A673 (cell line): Measurements from ENCODE around the gene ME3. TPM values are rescaled to one million over a fixed set of nuclear protein-coding genes. Genes with fewer than 3 reads are reported as not detected.

Experiments used
- BruUV-seq: library from RNA; stranded (reverse); fragments of 400-500 nt; replicated peaks from 2 replicates; lab custom pipeline; 2021; lab: Mats Ljungman, UMichigan
- CTCF ChIA-PET: fragments of 300-600 bp; sonication (Branson Sonifier 250); formaldehyde crosslinking; loops from one replicate; lab custom pipeline; 2022; ENCODE audit warnings: antibody characterized with exemption; lab: Charles Lee
- POLR2A ChIA-PET: fragments of 300-600 bp; sonication (Branson Sonifier 250); formaldehyde crosslinking; loops from one replicate; lab custom pipeline; 2022; ENCODE audit warnings: antibody characterized with exemption; ENCODE audit not compliant: low non-redundant PET; lab: Charles Lee
- DNase-seq: peaks from one replicate; pipeline ENCODE4 v3.0.0-alpha.2; 2015; ENCODE audit warnings: low spot score
- H3K27ac ChIP-seq: fragments of 200-600 bp; sonication (generic); 2 replicates; pipeline ENCODE4 v1.5.1; 2016; ENCODE audit warnings: mixed run types, low read depth, mild to moderate bottlenecking, mixed read lengths, antibody characterized with exemption, low read length; ENCODE audit not compliant: poor library complexity, severe bottlenecking
- H3K27me3 ChIP-seq: fragments of 200-600 bp; sonication (generic); replicated peaks from 2 replicates; pipeline ENCODE4 v1.6.1; 2017; ENCODE audit warnings: mixed run types, low read depth, mild to moderate bottlenecking, mixed read lengths, antibody characterized with exemption, low read length; ENCODE audit not compliant: insufficient read depth, poor library complexity
- H3K36me3 ChIP-seq: fragments of 200-600 bp; sonication (generic); 2 replicates; pipeline ENCODE4 v1.6.1; 2016; ENCODE audit warnings: mixed run types, mild to moderate bottlenecking, mixed read lengths, antibody characterized with exemption, low read length; ENCODE audit not compliant: insufficient read depth, poor library complexity, severe bottlenecking
- H3K4me1 ChIP-seq: fragments of 200-600 bp; sonication (generic); 2 replicates; pipeline ENCODE4 v1.6.1; 2017; ENCODE audit warnings: mixed run types, mild to moderate bottlenecking, mixed read lengths, antibody characterized with exemption, low read length; ENCODE audit not compliant: insufficient read depth, poor library complexity, severe bottlenecking
- H3K4me3 ChIP-seq: fragments of 200-600 bp; sonication (generic); 2 replicates; pipeline ENCODE4 v1.5.1; 2016; ENCODE audit warnings: low read depth, mixed run types, mild to moderate bottlenecking, mixed read lengths, low read length; ENCODE audit not compliant: poor library complexity, severe bottlenecking
- H3K9me3 ChIP-seq: fragments of 200-600 bp; sonication (generic); 2 replicates; pipeline ENCODE4 v1.6.1; 2016; ENCODE audit warnings: mixed run types, low read depth, mild to moderate bottlenecking, mixed read lengths, antibody characterized with exemption, low read length; ENCODE audit not compliant: poor library complexity, severe bottlenecking
- EZH2 ChIP-seq: fragments of 200-600 bp; sonication (generic); IDR thresholded peaks from 2 replicates; pipeline ENCODE4 v1.6.1; 2017; ENCODE audit warnings: borderline replicate concordance, low read depth, mild to moderate bottlenecking, mixed read lengths, antibody characterized with exemption, low read length; ENCODE audit not compliant: poor library complexity, severe bottlenecking
- intact Hi-C: fragments of 100-400 bp; cut with micrococcal nuclease; formaldehyde crosslinking; loops from one replicate; pipeline ENCODE4 v1.10.0; 2022; ENCODE audit not compliant: unreplicated experiment
- total RNA-seq: library from RNA; stranded (reverse); gene quantifications from 2 replicates; pipeline ENCODE4 v1.2.3, GENCODE V29; 2021
- TF ChIP-seq, protein P1 (sequence below): fragments of 300-800, 200-600 bp; sonication (generic); conservative IDR thresholded peaks from 2 replicates; pipeline ENCODE4 v1.5.1; 2017; ENCODE audit warnings: low read depth, mild to moderate bottlenecking, antibody characterized with exemption, low read length, moderate library complexity, mixed read lengths

Gene ME3
- total RNA-seq, 1 experiment from 2014 or later: 7.6 TPM

DNA sequence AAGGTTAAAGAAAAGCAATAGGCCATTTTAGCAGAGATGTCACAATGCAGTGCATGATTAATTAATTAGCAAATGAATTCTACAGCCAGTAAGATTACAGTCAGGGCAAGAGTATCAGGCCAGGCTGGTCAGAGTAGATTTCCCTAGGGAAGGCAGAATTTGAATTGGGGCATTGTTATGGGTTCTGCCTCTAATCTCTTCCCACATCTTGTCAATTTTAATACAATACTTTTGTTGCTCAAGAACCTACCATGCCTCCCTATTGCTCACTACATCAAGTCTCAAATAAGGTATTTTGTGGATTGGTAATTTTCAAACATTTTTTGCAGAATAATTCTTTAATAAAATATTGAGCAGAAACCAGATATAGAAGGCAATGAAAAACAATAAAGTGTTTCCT lies 194.1 kb downstream of the ME3 start:
- Histone ChIP-seq H3K9me3 (no peaks in the 10 kb centered on the region), H3K36me3 (no peaks in the 10 kb centered on the region), H3K27ac (no peak overlapping the region), H3K4me3 (no peak overlapping the region), H3K27me3 (no peaks in the 10 kb centered on the region), H3K4me1 (no peaks in the 10 kb centered on the region)
- intact Hi-C loops: no loop called here
- TF ChIP-seq, protein P1, sequence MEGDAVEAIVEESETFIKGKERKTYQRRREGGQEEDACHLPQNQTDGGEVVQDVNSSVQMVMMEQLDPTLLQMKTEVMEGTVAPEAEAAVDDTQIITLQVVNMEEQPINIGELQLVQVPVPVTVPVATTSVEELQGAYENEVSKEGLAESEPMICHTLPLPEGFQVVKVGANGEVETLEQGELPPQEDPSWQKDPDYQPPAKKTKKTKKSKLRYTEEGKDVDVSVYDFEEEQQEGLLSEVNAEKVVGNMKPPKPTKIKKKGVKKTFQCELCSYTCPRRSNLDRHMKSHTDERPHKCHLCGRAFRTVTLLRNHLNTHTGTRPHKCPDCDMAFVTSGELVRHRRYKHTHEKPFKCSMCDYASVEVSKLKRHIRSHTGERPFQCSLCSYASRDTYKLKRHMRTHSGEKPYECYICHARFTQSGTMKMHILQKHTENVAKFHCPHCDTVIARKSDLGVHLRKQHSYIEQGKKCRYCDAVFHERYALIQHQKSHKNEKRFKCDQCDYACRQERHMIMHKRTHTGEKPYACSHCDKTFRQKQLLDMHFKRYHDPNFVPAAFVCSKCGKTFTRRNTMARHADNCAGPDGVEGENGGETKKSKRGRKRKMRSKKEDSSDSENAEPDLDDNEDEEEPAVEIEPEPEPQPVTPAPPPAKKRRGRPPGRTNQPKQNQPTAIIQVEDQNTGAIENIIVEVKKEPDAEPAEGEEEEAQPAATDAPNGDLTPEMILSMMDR: no peak
- TF ChIP-seq EZH2: no peak
- CTCF ChIA-PET: interaction anchor here (0.6 kb wide), 1 partner anchor 733 kb away, joined by 9 read pairs; no protein-coding TSS in a partner anchor
- POLR2A ChIA-PET: no interaction called here
- DNase-seq: no peak
- no TSS peak for BruUV-seq

DNA sequence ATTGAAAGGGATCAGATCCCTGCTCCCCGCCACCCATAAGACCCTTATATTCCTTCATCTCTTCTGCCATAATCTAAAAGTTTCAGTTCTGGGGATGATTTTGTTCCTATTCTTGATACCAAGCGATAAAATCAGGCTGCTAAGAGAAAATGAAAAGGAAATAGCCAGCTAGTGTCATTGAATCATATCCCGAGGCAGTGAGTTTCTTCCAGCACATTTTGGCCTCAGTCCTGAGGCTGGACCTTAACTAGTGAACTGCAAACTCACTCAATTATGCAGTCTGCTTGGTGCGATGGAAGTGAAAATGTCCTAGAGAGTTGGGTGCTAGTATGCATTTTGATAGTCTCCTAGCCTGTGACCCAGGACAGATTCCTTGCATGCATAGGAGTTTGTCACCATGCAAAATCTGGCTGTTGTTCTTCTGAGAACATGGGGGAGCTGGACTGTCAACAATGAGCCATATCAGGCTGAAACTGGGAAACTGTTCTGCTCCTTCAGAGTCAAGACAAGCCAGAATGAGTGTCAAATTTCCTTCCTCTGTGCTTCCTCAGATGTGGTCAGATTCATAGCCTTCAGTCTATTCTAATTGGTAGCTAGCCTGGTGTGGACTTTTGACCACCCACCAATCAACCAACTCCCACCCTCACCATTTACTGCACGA lies 194.8 kb downstream of the ME3 start:
- POLR2A ChIA-PET: no interaction called here
- Histone ChIP-seq H3K9me3 (no peaks in the 10 kb centered on the region), H3K27me3 (no peaks in the 10 kb centered on the region), H3K27ac (no peak overlapping the region), H3K36me3 (no peaks in the 10 kb centered on the region), H3K4me3 (no peak overlapping the region), H3K4me1 (no peaks in the 10 kb centered on the region)
- DNase-seq: no peak
- CTCF ChIA-PET: no interaction called here
- TF ChIP-seq, protein P1: no peak
- no peak for TF ChIP-seq EZH2
- intact Hi-C loops: no loop called here
- BruUV-seq: no TSS peak

DNA sequence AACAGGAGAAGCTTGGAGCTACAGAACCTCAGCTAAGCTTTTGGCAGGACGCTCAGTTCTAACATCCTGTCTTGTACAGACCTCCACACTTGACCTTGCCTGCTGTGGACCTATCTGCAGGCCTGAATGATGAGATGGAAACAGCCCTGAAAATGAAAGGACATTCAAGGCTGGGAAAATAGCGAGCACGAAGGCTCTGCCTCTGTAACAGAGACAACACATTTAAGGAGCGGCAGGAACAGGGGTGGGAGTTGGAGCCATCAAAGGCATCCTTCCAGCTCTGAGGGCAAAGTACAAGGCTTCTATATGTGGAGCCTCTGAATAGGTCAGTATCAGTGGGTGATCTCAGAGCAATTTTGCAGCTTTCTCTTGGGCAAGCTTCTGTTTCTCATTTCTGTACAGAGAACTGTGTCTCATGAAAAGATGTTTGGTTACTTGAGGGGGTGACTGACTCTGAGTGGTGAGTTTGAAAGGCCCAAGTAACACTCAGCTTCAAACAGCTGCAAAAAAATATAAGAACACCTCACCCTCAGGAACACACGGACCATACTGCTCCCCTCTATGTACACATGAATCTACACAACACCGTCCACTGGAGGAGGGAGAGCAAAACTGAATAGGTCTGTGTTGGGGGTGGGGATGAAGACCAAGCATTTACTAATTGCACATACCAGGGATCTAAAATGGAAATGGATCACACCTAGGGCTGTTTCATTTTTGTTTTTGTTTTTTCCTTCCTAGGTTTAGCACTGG lies 196.1 kb downstream of the ME3 start:
- no peak overlapping the region for H3K4me3 ChIP-seq
- CTCF ChIA-PET: no interaction called here
- H3K9me3 ChIP-seq: no peaks in the 10 kb centered on the region
- intact Hi-C loops: no loop called here
- H3K36me3 ChIP-seq: no peaks in the 10 kb centered on the region
- TF ChIP-seq, protein P1: no peak
- no peak for TF ChIP-seq EZH2
- no peaks in the 10 kb centered on the region for H3K27me3 ChIP-seq
- BruUV-seq: no TSS peak
- POLR2A ChIA-PET: no interaction called here
- no peaks in the 10 kb centered on the region for H3K4me1 ChIP-seq
- no peak overlapping the region for H3K27ac ChIP-seq
- DNase-seq: no peak
